ENCODE data around the gene GPR55. TPM values are rescaled to one million over a fixed set of nuclear protein-coding genes. Genes with fewer than 3 reads are reported as not detected.
"Not testable (repeated sequence)": the region's sequence is repeated elsewhere in the genome, so short reads cannot be mapped to it uniquely, and the experiment has no call there.

The GPR55 gene
- total RNA-seq, 2 experiments from 2014 or later: 3.6 to 4.0 TPM

GRCh38 chr2:230941202-230942180 lies 16.4 kb upstream of the GPR55 start:
- Mint-ChIP-seq H3K9me3 (ENCODE audit: low read depth) (peaks cover 7% of the 10 kb centered on the region), H3K27me3 (peaks cover 6% of the 10 kb centered on the region), H3K4me3 (no peak overlapping the region), H3K36me3 (ENCODE audit: low read depth) (peaks cover 2% of the 10 kb centered on the region), H3K27ac (no peak overlapping the region), H3K4me1 (peaks cover 27% of the 10 kb centered on the region)
- intact Hi-C loops (cut with DNase I, micrococcal nuclease): loop anchor here in 1 of 2 experiments (5.0 kb wide), 1 partner anchor 34 kb away; no protein-coding TSS in a partner anchor
- no peak for ATAC-seq
- ChIA-PET POLR2A (no interaction called here), CTCF (interaction anchor here (0.6 to 1.3 kb wide), 4 partner anchors 13 to 161 kb away, joined by 3 read pairs; no protein-coding TSS in a partner anchor)
- DNase-seq: no peak

GRCh38 chr2:230940471-230940815 lies 15.4 kb upstream of the GPR55 start:
- intact Hi-C loops (cut with DNase I, micrococcal nuclease): loop anchor here in 1 of 2 experiments (5.0 kb wide), 1 partner anchor 33 kb away; no protein-coding TSS in a partner anchor
- ATAC-seq (no peak), DNase-seq (no peak)
- H3K36me3 Mint-ChIP-seq (ENCODE audit: low read depth): peaks cover 10% of the 10 kb centered on the region
- ChIA-PET CTCF (interaction anchor here (0.6 to 0.9 kb wide), 5 partner anchors 10 to 52 kb away, joined by 3 read pairs; partner anchors contain the start of gene GPR55), POLR2A (no interaction called here)
- peaks cover 30% of the 10 kb centered on the region for H3K4me1 Mint-ChIP-seq
- H3K27ac Mint-ChIP-seq: no peak overlapping the region
- peaks cover 16% of the 10 kb centered on the region for H3K9me3 Mint-ChIP-seq (ENCODE audit: low read depth)
- H3K27me3 Mint-ChIP-seq: peaks cover 9% of the 10 kb centered on the region
- no peak overlapping the region for H3K4me3 Mint-ChIP-seq

GRCh38 chr2:230939691-230940470 lies 14.8 kb upstream of the GPR55 start:
- H3K36me3 Mint-ChIP-seq (ENCODE audit: low read depth): peaks cover 11% of the 10 kb centered on the region
- H3K27me3 Mint-ChIP-seq: peaks cover 9% of the 10 kb centered on the region
- ChIA-PET CTCF (interaction anchor here (0.7 to 1.4 kb wide), 4 partner anchors 11 to 45 kb away, joined by 3 to 5 read pairs (median 3); partner anchors contain the start of gene GPR55), POLR2A (no interaction called here)
- peaks cover 18% of the 10 kb centered on the region for H3K9me3 Mint-ChIP-seq (ENCODE audit: low read depth)
- H3K4me3 Mint-ChIP-seq: no peak overlapping the region
- ATAC-seq (no peak), DNase-seq (no peak)
- peaks cover 26% of the 10 kb centered on the region for H3K4me1 Mint-ChIP-seq
- intact Hi-C loops (cut with DNase I, micrococcal nuclease): loop anchor here in 1 of 2 experiments (5.0 kb wide), 1 partner anchor 33 kb away; no protein-coding TSS in a partner anchor
- H3K27ac Mint-ChIP-seq: no peak overlapping the region

GRCh38 chr2:230939066-230939591 lies 14.1 kb upstream of the GPR55 start:
- peaks cover 10% of the 10 kb centered on the region for H3K27me3 Mint-ChIP-seq
- no peak for ATAC-seq

GRCh38 chr2:230938516-230939065 lies 13.5 kb upstream of the GPR55 start:
- Mint-ChIP-seq H3K27me3 (peaks cover 12% of the 10 kb centered on the region), H3K36me3 (ENCODE audit: low read depth) (peaks cover 11% of the 10 kb centered on the region), H3K4me3 (no peak overlapping the region), H3K9me3 (ENCODE audit: low read depth) (peaks cover 18% of the 10 kb centered on the region), H3K27ac (no peak overlapping the region), H3K4me1 (peaks cover 13% of the 10 kb centered on the region)
- intact Hi-C loops (cut with DNase I, micrococcal nuclease): no loop called here
- DNase-seq (no peak), ATAC-seq (no peak)
- ChIA-PET CTCF (interaction anchor here (1.0 to 1.4 kb wide), 3 partner anchors 8 to 13 kb away, joined by 4 to 5 read pairs (median 5); no protein-coding TSS in a partner anchor), POLR2A (no interaction called here)

More at GRCh38 chr2:230939066-230939591, 14.1 kb upstream of the GPR55 start:
- POLR2A ChIA-PET: no interaction called here
- Mint-ChIP-seq H3K27ac (no peak overlapping the region), H3K4me3 (no peak overlapping the region), H3K36me3 (ENCODE audit: low read depth) (peaks cover 11% of the 10 kb centered on the region), H3K4me1 (peaks cover 19% of the 10 kb centered on the region), H3K9me3 (ENCODE audit: low read depth) (peaks cover 18% of the 10 kb centered on the region)
- DNase-seq: no peak
- CTCF ChIA-PET: interaction anchor here (1.0 to 1.4 kb wide), 3 partner anchors 8 to 13 kb away, joined by 4 to 5 read pairs (median 5); no protein-coding TSS in a partner anchor
- intact Hi-C loops (cut with DNase I, micrococcal nuclease): no loop called here

- peaks cover 9% of the 10 kb centered on the region for H3K4me1 Mint-ChIP-seq
- peaks cover 11% of the 10 kb centered on the region for H3K36me3 Mint-ChIP-seq (ENCODE audit: low read depth)
These were observed 13.1 kb upstream of the GPR55 start for GRCh38 chr2:230938098-230938497.

GRCh38 chr2:230937362-230937761 lies 12.3 kb upstream of the GPR55 start:
- Mint-ChIP-seq H3K27ac (no peak overlapping the region), H3K27me3 (peaks cover 10% of the 10 kb centered on the region), H3K36me3 (ENCODE audit: low read depth) (peaks cover 11% of the 10 kb centered on the region), H3K9me3 (ENCODE audit: low read depth) (peaks cover 18% of the 10 kb centered on the region), H3K4me3 (no peak overlapping the region), H3K4me1 (peaks cover 10% of the 10 kb centered on the region)
- ChIA-PET CTCF (no interaction called here), POLR2A (no interaction called here)
- intact Hi-C loops (cut with DNase I, micrococcal nuclease): no loop called here
- ATAC-seq (no peak), DNase-seq (no peak)

More at GRCh38 chr2:230938098-230938497, 13.1 kb upstream of the GPR55 start:
- H3K4me3 Mint-ChIP-seq: no peak overlapping the region
- H3K9me3 Mint-ChIP-seq (ENCODE audit: low read depth): peaks cover 18% of the 10 kb centered on the region
- H3K27me3 Mint-ChIP-seq: peaks cover 12% of the 10 kb centered on the region
- intact Hi-C loops (cut with DNase I, micrococcal nuclease): no loop called here
- ChIA-PET CTCF (interaction anchor here (0.6 to 1.1 kb wide), 2 partner anchors 9 to 63 kb away, joined by 3 to 4 read pairs; no protein-coding TSS in a partner anchor), POLR2A (no interaction called here)
- no peak overlapping the region for H3K27ac Mint-ChIP-seq
- ATAC-seq (no peak), DNase-seq (no peak)

GRCh38 chr2:230936243-230936642 lies 11.2 kb upstream of the GPR55 start:
- H3K4me1 Mint-ChIP-seq; CTCF ChIA-PET; H3K27me3 Mint-ChIP-seq; POLR2A ChIA-PET; H3K27ac Mint-ChIP-seq; H3K4me3 Mint-ChIP-seq; DNase-seq; intact Hi-C loops (cut with DNase I, micrococcal nuclease): not testable (repeated sequence)
- Mint-ChIP-seq H3K36me3 (ENCODE audit: low read depth) (peaks cover 11% of the 10 kb centered on the region), H3K9me3 (ENCODE audit: low read depth) (peaks cover 18% of the 10 kb centered on the region)
- peak; percentile 19 for ATAC-seq

GRCh38 chr2:230935130-230935430 lies 10.0 kb upstream of the GPR55 start:
- DNase-seq: no peak
- ATAC-seq: no peak

DNA sequence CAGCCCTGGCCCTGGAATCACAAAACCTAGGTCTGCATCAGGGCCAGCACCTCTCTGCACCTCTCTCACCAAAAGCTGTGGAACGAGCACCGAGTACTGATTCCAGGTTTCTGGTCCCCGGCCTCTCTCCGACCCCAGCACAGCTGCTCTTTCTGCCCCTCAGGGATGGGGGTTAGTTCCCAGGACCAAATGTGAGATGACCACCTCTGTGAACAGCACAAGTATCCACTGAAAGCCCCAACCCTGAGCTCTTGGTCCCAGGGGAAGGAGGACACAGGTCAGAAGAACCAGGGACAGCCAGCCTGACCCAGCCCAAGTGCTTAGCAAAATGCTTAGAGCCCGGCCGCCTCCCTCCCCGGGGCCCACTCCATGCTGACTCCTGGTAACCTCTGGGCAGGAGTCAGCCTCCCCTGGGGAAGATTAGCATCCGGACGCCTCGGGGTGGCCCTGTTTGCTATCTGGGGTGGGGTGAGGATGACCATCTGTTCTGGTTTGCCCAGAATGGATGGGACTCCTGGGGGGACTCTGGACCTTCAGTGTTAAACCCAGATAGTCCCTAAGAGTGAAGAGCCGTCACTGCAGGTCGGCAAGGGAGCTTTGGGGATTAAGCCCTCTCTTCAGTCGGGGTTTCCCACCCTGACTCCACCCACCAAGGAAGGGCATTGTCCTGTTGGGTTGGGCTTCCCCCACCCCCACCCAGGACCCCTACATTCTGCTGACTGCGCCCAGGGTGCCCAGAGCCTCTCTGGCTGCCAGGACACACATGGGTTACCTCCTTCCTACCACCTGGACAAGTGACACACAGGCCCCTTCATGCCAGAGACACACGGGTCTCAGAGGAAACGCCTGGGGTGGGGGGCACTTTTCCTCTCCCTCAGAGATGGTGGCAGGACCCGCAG lies 9.4 kb upstream of the GPR55 start:
- H3K36me3 Mint-ChIP-seq (ENCODE audit: low read depth): peaks cover 11% of the 10 kb centered on the region
- peaks cover 7% of the 10 kb centered on the region for H3K4me1 Mint-ChIP-seq
- H3K9me3 Mint-ChIP-seq (ENCODE audit: low read depth): peaks cover 18% of the 10 kb centered on the region
- H3K27ac Mint-ChIP-seq: no peak overlapping the region
- ChIA-PET CTCF (interaction anchor here (1.0 kb wide), 1 partner anchor 50 kb away, joined by 3 read pairs; no protein-coding TSS in a partner anchor), POLR2A (no interaction called here)
- no peak for DNase-seq
- intact Hi-C loops (cut with DNase I, micrococcal nuclease): no loop called here
- no peak for ATAC-seq
- H3K27me3 Mint-ChIP-seq: peaks cover 12% of the 10 kb centered on the region
- H3K4me3 Mint-ChIP-seq: no peak overlapping the region

More at GRCh38 chr2:230935130-230935430, 10.0 kb upstream of the GPR55 start:
- peaks cover 11% of the 10 kb centered on the region for H3K36me3 Mint-ChIP-seq (ENCODE audit: low read depth)
- peaks cover 18% of the 10 kb centered on the region for H3K9me3 Mint-ChIP-seq (ENCODE audit: low read depth)
- H3K27me3 Mint-ChIP-seq: peaks cover 12% of the 10 kb centered on the region
- no peak overlapping the region for H3K27ac Mint-ChIP-seq
- ChIA-PET CTCF (no interaction called here), POLR2A (no interaction called here)
- intact Hi-C loops (cut with DNase I, micrococcal nuclease): no loop called here
- H3K4me3 Mint-ChIP-seq: no peak overlapping the region
- H3K4me1 Mint-ChIP-seq: peaks cover 7% of the 10 kb centered on the region

All from activated CD4-positive, alpha-beta T cell treated with anti-CD3 and anti-CD28 coated beads for 36 hours (primary cell).